Nasal cavity respiratory epithelium epithelial cell of viscerocranial mucosa (primary cell): ENCODE results near the gene POLE3. TPM values are rescaled to one million over a fixed set of nuclear protein-coding genes. Genes with fewer than 3 reads are reported as not detected.

Experiments
- total RNA-seq: library from RNA; depleted of rRNA; stranded (reverse); fragments of >200 nt; gene quantifications from 2 replicates; pipeline ENCODE4 v1.2.3, GENCODE V29; 2014

POLE3 gene, protein sequence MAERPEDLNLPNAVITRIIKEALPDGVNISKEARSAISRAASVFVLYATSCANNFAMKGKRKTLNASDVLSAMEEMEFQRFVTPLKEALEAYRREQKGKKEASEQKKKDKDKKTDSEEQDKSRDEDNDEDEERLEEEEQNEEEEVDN
- 51.9 and 56.6 TPM in 2 replicates for total RNA-seq

DNA sequence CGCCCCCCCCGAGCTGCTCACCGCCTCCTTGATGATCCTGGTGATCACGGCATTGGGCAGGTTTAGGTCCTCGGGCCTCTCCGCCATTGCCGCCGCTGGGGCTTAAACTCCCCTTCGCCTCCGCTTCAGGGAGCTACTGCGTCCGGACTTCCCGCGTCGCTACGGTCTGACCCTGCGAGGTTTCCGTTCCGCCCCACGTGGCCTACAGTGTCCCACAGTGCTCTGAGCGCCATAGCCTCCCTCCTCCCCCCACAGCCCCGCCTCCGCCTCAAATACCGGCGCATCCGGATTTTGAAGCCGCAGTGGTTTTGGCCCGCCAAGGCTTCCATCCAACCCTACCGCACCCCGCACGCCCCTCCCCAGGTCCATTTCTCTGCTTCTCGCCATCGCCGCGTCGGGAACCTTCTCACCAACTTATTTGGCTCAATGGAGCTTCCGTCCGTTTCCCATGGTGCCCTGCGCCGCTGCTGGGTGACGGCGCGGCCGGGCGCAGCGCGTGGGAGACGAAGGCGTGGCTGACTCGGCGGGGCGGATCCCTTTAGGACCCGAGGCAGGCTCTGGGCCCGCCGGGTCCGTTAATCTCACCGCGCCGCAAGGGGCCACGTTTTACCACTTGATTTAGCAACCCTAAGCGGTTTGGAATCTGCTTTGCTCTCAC lies at the start of gene POLE3, which contains the start of gene C9orf43:
TSS of gene POLE3 (minus strand) at position 469 of the 658 bp plus-strand sequence. CDS start at position 87, 382 bp downstream.
TSS of gene C9orf43 (plus strand) at position 541 of the 658 bp plus-strand sequence. CDS start 2,747 bp downstream, outside the sequence.

DNA sequence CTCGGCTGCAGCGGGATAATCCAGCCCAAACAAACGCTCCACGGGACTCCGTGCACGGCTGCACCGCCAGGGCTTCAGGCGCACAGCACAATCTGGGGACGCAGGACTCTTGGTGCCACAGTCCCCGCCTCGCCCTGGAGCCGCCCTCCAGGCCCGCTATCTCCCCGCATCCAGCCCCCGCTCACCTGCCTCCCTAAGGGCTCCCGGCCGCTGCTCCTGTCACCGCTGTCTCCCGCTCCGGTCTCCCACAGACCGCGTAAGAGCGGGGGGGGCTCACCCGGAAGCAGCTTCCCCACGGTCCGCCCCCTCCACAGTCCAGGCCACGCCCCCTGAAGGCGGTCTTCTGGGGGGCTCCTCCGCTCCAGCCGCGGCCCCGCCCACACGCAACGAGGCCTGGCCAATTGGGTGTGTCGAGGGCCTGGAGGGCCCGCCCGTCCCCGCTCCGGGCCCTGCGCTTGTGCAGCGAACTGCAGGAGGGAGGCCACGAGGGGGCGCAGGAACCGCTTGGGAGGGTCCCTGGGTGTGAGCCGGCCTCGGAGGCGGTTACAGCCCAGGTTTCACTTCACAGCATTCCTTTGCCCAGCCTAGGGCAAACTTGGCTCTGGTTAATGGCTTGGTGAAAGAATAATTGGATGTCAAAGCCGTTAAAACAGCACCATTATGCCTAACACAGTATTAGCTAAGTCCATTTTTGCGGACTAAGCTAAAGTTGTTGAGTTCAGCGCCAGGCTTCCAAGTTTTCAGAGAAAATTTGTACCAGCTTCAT lies 9.3 kb downstream of the POLE3 start, which contains the start of gene ALAD:
TSS of gene ALAD (minus strand) at position 258 of the 766 bp plus-strand sequence. CDS start 7,725 bp downstream, outside the sequence.

DNA sequence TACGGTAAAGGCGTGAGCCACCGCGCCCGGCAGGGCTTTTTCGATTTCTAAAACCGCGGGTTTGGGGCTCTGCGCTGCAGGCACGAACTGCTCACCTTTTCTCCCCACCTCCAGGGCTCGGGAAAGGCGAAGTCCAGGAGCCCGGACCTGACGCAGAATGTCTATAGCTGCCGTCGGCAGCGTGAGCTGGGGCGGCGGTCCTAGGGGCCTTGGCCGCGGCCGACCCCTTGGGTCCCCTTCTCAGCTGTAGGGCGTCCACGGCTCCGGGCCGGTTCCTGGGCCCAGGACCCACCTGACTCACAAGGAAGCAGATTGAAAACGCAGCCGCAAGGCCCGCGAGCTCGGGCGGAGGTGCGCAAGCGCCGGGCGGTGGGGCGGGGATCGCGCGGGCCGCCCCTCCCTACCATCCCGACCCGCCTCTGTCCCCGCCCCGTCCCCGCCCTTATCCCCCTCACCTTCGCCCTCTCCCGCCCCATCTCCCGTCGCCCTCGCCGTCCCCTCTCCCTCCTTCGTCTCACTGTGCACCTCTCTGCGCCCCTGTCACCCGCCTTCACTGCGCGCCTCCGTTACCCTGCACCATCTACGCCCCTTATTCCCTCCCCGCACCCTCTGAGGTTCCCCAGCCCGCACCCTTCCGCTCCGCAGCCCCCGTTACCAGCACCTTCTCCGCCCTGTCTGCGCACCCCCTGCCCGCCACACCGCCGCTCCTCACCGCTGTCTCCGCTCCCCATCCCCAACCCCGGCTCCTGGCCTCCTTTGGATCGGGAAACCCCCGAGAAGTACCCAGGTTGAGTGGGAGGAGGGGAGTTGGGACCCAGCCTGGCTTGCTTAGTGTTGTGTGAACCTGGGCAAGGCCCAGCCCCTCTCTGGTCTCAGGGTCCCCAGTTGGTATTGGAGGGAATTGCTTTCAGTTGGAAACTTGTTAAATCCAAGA lies 33.6 kb downstream of the POLE3 start, which contains the start of gene HDHD3:
TSS of gene HDHD3 (minus strand) at position 353 of the 934 bp plus-strand sequence. CDS start 2,632 bp downstream, outside the sequence.

Other genes starting within 250 kb of the POLE3 start
- 12.3 and 27.1 TPM in 2 replicates for gene FKBP15, start 189.4 kb downstream of the POLE3 start, total RNA-seq
- gene SLC31A1, start 189.1 kb downstream of the POLE3 start, total RNA-seq: 42.5 and 44.1 TPM in 2 replicates
- gene CDC26, start 135.1 kb downstream of the POLE3 start, total RNA-seq: 20.5 and 23.8 TPM in 2 replicates
- 49.2 and 59.5 TPM in 2 replicates for gene PRPF4, start 135.0 kb downstream of the POLE3 start, total RNA-seq
- gene RNF183, start 107.3 kb downstream of the POLE3 start, total RNA-seq: 0.50 TPM in 1 of 2 replicates, not detected in the other
- 4.1 and 4.8 TPM in 2 replicates for gene WDR31, start 70.4 kb downstream of the POLE3 start, total RNA-seq
- 6.1 and 6.5 TPM in 2 replicates for gene BSPRY, start 61.1 kb downstream of the POLE3 start, total RNA-seq
- gene HDHD3, start 33.7 kb downstream of the POLE3 start, total RNA-seq: 17.1 and 19.4 TPM in 2 replicates
- gene ALAD, start 9.4 kb downstream of the POLE3 start, total RNA-seq: 2.4 and 12.2 TPM in 2 replicates
- gene C9orf43, start 72 bp upstream of the POLE3 start, total RNA-seq: 0.34 and 0.71 TPM in 2 replicates
- gene RGS3, start 53.1 kb upstream of the POLE3 start, total RNA-seq: 32.0 and 37.6 TPM in 2 replicates